Activated naive CD8-positive, alpha-beta T cell treated with anti-CD3 and anti-CD28 coated beads for 36 hours (primary cell): ENCODE measurements around the gene VPS4A. TPM values are rescaled to one million over a fixed set of nuclear protein-coding genes. Genes with fewer than 3 reads are reported as not detected.

ENCODE experiments used
- DNase-seq: peaks from one replicate; pipeline ENCODE4 v3.0.0; 2021
- H3K27ac Mint-ChIP-seq: one replicate; pipeline ENCODE4 v1.8.0; 2022; ENCODE audit warnings: mild to moderate bottlenecking, moderate library complexity, mixed read lengths
- H3K27me3 Mint-ChIP-seq: one replicate; pipeline ENCODE4 v1.8.0; 2022; ENCODE audit warnings: mild to moderate bottlenecking, mixed read lengths
- H3K36me3 Mint-ChIP-seq: one replicate; pipeline ENCODE4 v1.8.0; 2021; ENCODE audit warnings: mild to moderate bottlenecking, mixed read lengths
- H3K4me1 Mint-ChIP-seq: one replicate; pipeline ENCODE4 v1.8.0; 2021; ENCODE audit warnings: mixed read lengths
- H3K4me3 Mint-ChIP-seq: one replicate; pipeline ENCODE4 v1.8.0; 2022; ENCODE audit warnings: mild to moderate bottlenecking, moderate library complexity, mixed read lengths
- H3K9me3 Mint-ChIP-seq: one replicate; pipeline ENCODE4 v1.8.0; 2022; ENCODE audit warnings: mixed read lengths
- total RNA-seq, 2 experiments: library from RNA; stranded (reverse); gene quantifications; one replicate each; pipeline ENCODE4 v1.2.3, GENCODE V29; 2021

VPS4A gene
- total RNA-seq, 2 experiments from 2014 or later = 27.0 to 28.6 TPM

DNA sequence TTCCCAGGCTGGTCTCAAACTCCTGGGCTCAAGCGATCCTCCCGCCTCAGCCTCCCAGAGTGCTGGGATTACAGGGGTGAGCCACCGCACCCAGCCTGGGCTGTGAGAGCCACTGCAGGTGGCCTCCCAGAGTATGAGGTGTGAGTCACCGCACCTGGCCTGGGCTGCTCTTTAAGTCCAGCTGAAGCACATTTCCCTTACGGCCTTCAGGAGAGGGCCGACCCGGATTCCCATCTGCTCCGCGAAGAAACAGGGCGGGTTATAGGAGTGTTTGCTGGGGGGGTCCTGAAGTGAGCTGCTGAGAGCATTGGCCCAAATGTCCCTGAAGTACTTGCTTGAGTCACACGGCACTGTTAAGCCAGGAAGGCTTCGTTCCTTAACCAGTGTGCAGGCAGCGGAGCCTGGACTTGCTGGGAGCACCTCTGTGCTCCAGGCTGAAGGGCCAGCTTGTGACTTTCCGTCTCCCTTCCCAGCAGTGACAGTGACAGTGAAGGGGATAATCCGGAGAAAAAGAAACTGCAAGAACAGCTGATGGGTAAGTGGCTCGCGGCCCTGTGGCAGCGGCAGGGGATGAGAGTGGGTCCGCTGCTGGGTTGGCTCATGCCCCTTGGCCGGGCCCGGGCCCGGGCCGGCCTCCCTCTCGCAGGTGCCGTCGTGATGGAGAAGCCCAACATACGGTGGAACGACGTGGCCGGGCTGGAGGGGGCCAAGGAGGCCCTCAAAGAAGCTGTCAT lies 7.2 kb downstream of the VPS4A start:
- DNase-seq = no peak
- no peaks in the 10 kb centered on the region for H3K27me3 Mint-ChIP-seq
- H3K4me1 Mint-ChIP-seq = peaks cover 6% of the 10 kb centered on the region
- no peak overlapping the region for H3K4me3 Mint-ChIP-seq
- H3K27ac Mint-ChIP-seq = no peak overlapping the region
- no peaks in the 10 kb centered on the region for H3K9me3 Mint-ChIP-seq
- H3K36me3 Mint-ChIP-seq = peaks cover 26% of the 10 kb centered on the region

DNA sequence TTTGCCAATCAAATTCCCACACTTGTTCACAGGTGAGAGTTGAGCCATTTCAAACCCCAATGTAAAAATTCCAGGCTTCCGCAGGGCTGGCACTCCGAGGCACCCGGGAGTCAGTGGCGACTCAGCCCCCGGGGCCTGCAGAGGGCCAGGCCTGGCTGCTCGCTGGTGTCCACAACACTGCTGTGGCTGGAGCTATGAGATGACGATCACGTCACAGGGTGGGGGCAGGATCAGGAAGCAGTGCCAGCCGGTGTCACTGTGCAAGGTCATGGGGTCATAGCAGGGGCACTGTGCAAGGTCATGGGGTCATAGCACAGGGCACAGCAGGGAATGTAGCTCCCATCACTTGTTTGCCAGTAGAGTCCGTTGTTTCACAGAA lies 7.8 kb downstream of the VPS4A start:
- no peak for DNase-seq
- Mint-ChIP-seq H3K27ac (no peak overlapping the region), H3K9me3 (no peaks in the 10 kb centered on the region), H3K27me3 (no peaks in the 10 kb centered on the region), H3K4me3 (no peak overlapping the region), H3K36me3 (peaks cover 24% of the 10 kb centered on the region), H3K4me1 (peaks cover 1% of the 10 kb centered on the region)

DNA sequence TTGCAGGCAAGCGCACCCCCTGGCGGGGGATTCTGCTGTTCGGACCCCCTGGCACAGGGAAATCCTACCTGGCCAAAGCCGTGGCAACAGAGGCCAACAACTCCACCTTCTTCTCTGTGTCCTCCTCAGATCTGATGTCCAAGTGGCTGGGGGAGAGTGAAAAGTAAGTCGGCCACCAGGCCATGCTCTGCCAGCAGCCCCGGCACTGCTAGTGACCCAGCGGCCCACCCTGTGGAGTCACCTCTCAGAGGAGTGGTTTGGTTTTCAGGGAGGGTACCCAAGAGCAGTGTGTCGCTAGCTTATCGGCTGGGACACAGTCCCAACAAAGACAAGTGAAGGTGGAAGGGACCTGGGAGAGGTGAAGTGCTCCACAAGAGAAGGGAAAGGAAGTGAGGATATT lies 8.2 kb downstream of the VPS4A start:
- Mint-ChIP-seq H3K9me3 (no peaks in the 10 kb centered on the region), H3K27ac (no peak overlapping the region), H3K4me3 (no peak overlapping the region), H3K4me1 (peaks cover 3% of the 10 kb centered on the region), H3K36me3 (peaks cover 23% of the 10 kb centered on the region), H3K27me3 (no peaks in the 10 kb centered on the region)
- no peak for DNase-seq

DNA sequence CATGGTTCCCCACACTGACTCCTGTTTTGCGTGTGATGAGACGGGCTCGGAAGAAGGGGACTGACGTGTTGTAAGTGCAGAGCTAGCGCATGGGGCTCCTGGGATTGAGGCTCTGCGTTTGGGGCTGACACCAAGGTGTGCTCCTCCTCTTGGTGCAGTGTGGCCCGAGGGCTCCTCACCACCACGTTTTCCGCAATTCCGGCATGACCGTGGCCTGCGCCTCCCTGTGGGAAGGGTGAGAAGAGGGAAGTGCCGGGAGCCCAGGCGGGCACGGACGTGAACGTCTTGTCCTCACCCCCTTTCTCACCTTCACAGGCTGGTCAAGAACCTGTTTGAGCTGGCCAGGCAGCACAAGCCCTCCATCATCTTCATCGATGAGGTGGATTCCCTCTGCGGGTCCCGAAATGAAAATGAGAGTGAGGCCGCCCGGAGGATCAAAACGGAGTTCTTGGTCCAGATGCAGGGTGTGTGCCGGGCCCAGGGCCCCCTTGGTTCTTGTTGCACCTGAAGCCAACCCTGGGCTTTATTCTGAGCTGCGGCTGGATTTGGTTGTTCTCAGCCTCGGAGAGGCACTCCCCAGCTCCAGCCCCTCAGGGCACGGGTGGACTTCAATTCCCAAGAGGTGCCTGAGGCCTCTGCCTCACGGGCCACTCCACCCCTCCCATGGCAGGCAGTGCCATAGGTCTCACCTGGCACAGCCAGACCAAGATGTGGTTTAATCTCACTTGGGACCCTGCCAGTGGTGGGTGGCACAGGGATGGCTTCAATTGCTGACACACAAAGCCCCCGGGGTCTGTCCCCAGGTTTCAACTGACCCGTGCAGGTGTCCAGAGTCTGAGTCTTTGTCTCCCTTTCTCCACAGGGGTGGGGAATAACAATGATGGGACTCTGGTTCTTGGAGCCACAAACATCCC lies 8.9 kb downstream of the VPS4A start:
- no peaks in the 10 kb centered on the region for H3K9me3 Mint-ChIP-seq
- no peak overlapping the region for H3K4me3 Mint-ChIP-seq
- H3K4me1 Mint-ChIP-seq = peaks cover 10% of the 10 kb centered on the region
- H3K27me3 Mint-ChIP-seq = no peaks in the 10 kb centered on the region
- no peak overlapping the region for H3K27ac Mint-ChIP-seq
- DNase-seq = no peak
- peaks cover 27% of the 10 kb centered on the region for H3K36me3 Mint-ChIP-seq

DNA sequence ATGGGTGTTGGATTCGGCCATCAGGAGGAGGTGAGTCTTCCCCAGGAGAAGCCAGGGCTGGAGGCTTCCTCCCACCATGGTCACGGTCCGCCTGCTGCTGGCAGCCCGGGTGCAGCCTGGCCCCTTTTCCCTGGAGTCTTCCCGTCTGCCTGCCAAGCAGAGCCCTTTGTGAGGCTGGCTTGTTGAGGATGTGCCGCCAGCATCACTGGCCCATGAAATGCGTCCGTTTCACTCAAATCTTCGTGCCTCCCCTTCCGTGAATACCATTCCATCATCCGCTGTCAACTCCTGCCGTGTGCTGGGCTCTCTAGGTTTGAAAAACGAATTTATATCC lies 9.6 kb downstream of the VPS4A start:
- DNase-seq = no peak
- H3K4me3 Mint-ChIP-seq = no peak overlapping the region
- H3K4me1 Mint-ChIP-seq = peaks cover 11% of the 10 kb centered on the region
- H3K9me3 Mint-ChIP-seq = no peaks in the 10 kb centered on the region
- H3K36me3 Mint-ChIP-seq = peaks cover 32% of the 10 kb centered on the region
- H3K27me3 Mint-ChIP-seq = no peaks in the 10 kb centered on the region
- H3K27ac Mint-ChIP-seq = no peak overlapping the region

DNA sequence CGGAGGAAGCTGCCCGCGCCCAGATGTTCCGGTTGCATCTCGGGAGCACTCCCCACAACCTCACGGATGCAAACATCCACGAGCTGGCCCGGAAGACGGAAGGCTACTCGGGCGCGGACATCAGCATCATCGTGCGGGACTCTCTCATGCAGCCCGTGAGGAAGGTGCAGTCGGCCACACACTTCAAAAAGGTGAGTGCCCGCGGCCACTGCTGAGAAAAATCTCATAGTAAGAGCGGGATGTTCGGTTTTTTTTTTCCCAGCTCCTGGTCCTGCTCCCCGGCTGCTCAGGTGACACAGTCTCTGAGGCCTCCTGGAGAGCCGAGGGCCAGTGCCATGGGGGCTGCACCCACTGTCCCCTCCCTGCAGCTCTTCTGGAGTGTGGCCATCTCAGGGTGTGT lies 9.9 kb downstream of the VPS4A start:
- Mint-ChIP-seq H3K36me3 (peaks cover 36% of the 10 kb centered on the region), H3K9me3 (no peaks in the 10 kb centered on the region), H3K27me3 (no peaks in the 10 kb centered on the region), H3K27ac (no peak overlapping the region), H3K4me1 (peaks cover 15% of the 10 kb centered on the region), H3K4me3 (no peak overlapping the region)
- DNase-seq = no peak

DNA sequence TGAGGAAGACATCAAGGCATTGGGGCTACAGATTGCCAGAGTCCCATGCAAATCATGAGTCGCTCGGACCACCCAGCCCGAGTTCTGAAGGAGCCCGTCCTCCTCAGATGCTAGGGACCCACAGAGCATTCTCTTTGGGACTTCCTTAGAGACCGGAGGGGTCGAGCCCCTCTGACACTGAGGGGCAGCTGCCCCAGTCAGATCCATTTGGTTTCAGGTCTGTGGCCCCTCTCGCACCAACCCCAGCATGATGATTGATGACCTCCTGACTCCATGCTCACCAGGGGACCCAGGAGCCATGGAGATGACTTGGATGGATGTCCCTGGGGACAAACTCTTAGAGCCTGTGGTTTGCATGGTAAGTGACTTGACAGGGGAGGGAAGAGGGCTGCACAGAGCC lies 11.2 kb downstream of the VPS4A start:
- Mint-ChIP-seq H3K27ac (peak overlapping the region; percentile 45), H3K4me1 (peaks cover 28% of the 10 kb centered on the region)

DNA sequence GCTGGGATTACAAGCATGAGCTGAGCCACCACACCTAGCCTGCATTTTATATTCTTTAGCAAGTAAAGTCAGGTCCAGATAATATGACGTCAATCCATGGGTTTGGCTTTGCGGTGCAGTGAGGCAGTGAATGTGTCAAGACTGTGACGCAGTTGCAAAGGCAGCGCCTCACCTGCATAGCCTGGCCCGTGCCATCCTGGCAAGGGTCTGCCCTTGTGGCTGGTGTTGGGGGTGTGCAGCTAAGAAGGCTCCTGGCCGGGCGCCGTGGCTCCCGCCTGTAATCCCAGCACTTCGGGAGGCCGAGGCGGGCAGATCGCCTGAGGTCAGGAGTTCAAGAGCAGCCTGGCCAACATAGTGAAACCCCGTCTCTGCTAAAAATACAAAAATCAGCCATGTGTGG lies 12.3 kb downstream of the VPS4A start:
- no peak overlapping the region for H3K4me3 Mint-ChIP-seq
- H3K9me3 Mint-ChIP-seq = no peaks in the 10 kb centered on the region
- no peak overlapping the region for H3K27ac Mint-ChIP-seq
- peaks cover 50% of the 10 kb centered on the region for H3K36me3 Mint-ChIP-seq
- no peak for DNase-seq
- H3K4me1 Mint-ChIP-seq = peaks cover 34% of the 10 kb centered on the region
- no peaks in the 10 kb centered on the region for H3K27me3 Mint-ChIP-seq

More for the DNA sequence above, 11.2 kb downstream of the VPS4A start:
- DNase-seq = no peak
- Mint-ChIP-seq H3K36me3 (peaks cover 44% of the 10 kb centered on the region), H3K9me3 (no peaks in the 10 kb centered on the region), H3K4me3 (no peak overlapping the region), H3K27me3 (no peaks in the 10 kb centered on the region)

DNA sequence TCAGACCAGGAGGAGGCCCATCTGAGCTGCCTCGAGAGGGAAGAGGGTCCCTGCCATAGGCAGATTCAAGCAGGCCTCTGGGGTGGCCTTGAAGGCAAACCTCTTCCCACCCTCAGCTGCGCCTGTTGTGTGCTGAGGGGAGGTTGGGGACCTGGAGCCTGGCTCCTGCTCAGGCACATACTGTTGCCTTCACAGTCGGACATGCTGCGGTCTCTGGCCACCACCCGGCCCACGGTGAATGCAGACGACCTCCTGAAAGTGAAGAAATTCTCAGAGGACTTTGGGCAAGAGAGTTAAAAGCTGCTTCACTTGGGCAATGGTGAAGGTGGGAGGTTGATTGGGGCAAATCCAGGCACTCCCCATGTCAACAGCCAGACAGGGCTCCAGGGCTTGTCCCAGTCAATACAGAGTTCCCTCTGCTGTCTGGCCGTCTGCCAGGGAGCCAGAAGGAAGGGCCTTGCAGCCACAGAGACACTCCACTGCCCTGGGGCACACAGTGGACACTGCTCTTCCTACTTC lies 12.9 kb downstream of the VPS4A start:
- H3K9me3 Mint-ChIP-seq = no peaks in the 10 kb centered on the region
- H3K36me3 Mint-ChIP-seq = peaks cover 56% of the 10 kb centered on the region
- H3K27me3 Mint-ChIP-seq = no peaks in the 10 kb centered on the region
- H3K4me3 Mint-ChIP-seq = no peak overlapping the region
- DNase-seq = no peak
- peaks cover 41% of the 10 kb centered on the region for H3K4me1 Mint-ChIP-seq
- no peak overlapping the region for H3K27ac Mint-ChIP-seq

DNA sequence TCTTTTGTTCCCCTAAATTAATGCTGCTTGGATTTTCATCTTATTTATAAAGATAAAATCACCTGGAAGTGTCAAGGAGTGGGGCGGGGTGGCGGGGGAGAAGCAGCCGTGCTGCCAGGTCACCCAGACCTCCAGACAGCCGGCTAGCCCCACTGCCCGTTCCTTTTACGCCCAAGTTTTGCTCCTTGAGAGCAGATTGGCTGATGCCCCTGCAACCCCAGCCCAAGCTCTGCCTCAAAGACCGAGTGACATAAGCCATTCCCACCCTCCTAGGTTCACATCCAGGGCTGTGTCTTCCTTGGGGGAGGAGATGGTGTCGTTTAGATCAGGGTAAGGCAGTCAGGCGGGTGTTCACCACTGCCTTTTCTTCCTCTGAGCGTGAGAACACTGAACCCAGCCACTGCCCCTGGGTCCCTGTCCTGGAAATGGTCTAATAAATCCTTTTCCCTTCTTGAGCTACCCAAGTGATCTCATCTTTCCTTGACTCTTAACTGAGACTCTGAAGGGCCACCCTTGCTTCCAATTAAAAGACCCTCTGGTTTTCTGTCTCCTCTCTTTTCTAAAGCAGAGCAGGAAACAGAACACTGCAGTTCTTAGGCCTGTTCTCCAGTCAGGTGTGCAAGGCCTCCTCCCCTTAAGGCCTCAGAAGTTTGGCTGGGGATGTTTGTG lies 13.6 kb downstream of the VPS4A start:
- peaks cover 44% of the 10 kb centered on the region for H3K4me1 Mint-ChIP-seq
- no peaks in the 10 kb centered on the region for H3K9me3 Mint-ChIP-seq
- peak overlapping the region; percentile 63 for H3K27ac Mint-ChIP-seq
- no peak for DNase-seq
- H3K36me3 Mint-ChIP-seq = peaks cover 57% of the 10 kb centered on the region
- no peak overlapping the region for H3K4me3 Mint-ChIP-seq
- H3K27me3 Mint-ChIP-seq = no peaks in the 10 kb centered on the region

DNA sequence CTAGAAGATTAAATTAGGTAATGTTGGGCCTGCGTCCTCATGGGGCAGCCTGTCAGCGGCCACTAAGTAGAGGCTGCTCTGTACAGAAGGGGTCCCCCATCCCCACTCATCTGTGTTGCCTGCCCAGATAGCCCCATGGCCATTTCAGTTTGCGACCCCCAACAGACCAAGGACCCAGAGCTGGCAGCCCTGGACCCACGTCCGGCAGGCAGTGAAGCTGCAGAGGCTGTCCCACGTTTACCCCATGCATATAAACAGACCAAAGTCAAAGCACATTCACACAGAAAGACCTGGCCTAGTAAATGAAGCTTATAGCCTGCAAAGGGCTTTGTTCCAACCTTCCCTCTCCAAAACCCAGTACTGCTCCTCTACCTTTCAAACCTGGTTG lies 14.6 kb downstream of the VPS4A start:
- Mint-ChIP-seq H3K9me3 (no peaks in the 10 kb centered on the region), H3K4me3 (peak overlapping the region; percentile 36), H3K27ac (no peak overlapping the region), H3K36me3 (peaks cover 58% of the 10 kb centered on the region), H3K4me1 (peaks cover 45% of the 10 kb centered on the region), H3K27me3 (no peaks in the 10 kb centered on the region)
- DNase-seq = no peak

DNA sequence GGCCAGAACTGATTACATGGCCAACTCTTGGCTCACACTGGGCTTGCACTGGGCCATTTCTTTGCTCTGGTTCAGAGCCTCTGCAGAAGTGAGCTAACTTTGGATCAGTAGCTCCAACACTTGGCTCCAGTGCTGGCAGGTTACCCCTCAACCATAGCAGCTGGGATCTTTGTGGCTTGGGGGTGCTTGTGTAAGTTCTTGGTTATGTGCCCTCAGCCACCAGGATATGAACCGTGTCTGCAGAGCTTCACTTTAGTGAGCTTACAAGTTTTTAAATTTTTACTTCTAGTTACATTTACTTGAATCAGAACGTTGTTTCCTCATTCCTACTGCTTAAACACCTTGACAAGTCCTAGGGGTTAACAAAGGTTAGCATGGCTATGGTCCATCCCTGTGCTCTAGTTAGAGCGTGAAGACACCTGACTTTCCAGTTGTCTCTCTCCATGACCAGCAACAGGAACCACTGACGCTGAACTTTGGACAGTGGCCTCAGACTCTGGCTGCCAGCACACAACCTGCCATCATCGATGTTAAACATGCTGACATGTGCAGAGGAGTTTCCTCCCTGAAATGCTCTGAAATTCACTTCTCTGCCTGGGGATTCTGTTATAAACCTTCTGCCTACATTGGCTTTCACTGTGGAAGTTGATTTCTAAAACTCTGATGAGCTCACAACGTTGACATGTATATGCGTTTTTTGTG lies 15.2 kb downstream of the VPS4A start:
- Mint-ChIP-seq H3K27ac (peak overlapping the region; percentile 16), H3K4me3 (peak overlapping the region; percentile 36), H3K36me3 (peaks cover 57% of the 10 kb centered on the region), H3K27me3 (no peaks in the 10 kb centered on the region), H3K4me1 (peaks cover 46% of the 10 kb centered on the region), H3K9me3 (no peaks in the 10 kb centered on the region)
- DNase-seq = no peak

DNA sequence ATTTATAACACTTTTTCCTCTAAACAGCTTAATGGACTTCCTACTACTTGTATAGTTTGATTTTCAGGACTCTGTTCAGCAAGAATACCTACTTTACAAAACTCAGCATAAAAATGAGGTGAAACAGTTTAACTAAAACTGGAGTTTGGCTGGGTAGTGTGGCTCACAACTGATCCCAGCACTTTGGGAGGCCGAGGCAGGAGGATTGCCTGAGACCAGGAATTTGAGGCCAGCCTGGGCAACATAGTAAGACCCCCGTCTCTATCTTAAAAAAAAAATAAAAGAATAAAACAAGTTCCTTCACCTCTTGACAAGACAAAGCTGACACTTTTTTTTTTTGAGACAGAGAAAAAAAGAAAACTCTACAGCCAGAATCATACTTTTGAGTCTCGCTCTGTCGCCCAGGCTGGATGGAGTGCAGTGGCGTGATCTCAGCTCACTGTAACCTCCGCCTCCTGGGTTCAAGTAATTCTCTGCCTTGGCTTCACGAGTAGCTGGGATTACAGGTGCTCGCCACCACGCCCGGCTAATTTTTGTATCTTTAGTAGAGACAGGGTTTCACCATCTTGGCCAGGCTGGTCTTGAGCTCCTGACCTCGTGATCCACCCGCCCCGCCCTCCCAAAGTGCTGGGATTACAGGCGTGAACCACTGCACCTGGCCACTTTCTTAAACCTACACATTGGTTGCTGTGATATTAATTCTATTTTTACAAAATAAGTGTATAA lies 16.6 kb downstream of the VPS4A start:
- peaks cover 44% of the 10 kb centered on the region for H3K4me1 Mint-ChIP-seq
- peaks cover 46% of the 10 kb centered on the region for H3K36me3 Mint-ChIP-seq
- no peaks in the 10 kb centered on the region for H3K9me3 Mint-ChIP-seq
- DNase-seq = no peak
- peak overlapping the region; percentile 36 for H3K4me3 Mint-ChIP-seq
- peak overlapping the region; percentile 16 for H3K27ac Mint-ChIP-seq
- H3K27me3 Mint-ChIP-seq = no peaks in the 10 kb centered on the region

DNA sequence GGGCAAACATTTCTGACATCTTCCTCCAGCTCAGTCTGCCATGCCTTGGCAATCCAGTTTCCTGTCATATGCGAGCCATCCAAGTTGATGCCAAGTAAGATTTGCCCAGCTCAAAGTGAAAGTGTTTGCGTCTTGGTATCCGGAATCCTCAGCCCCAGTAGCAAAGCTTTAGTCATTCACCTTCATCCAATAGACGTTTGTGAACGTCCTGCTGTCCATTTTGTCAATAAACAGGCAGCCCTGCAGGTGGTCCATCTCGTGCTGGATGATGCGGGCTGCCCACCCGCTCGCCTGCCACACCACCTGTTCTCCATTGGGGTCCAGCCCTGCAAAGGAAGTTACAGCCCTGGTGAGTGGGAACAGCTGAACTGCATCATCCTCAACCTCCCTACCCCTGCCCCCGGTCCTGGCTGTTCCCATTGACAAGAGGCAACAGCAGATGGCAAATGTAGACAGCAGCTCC lies 17.7 kb downstream of the VPS4A start:
- H3K27ac Mint-ChIP-seq = peak overlapping the region; percentile 79
- no peak for DNase-seq
- peak overlapping the region; percentile 88 for H3K4me3 Mint-ChIP-seq
- H3K27me3 Mint-ChIP-seq = no peaks in the 10 kb centered on the region
- peaks cover 46% of the 10 kb centered on the region for H3K36me3 Mint-ChIP-seq
- H3K9me3 Mint-ChIP-seq = no peaks in the 10 kb centered on the region
- peaks cover 44% of the 10 kb centered on the region for H3K4me1 Mint-ChIP-seq
